Neural cell (in vitro differentiated cells): ENCODE measurements around the gene RIPK1.

Experiments
- CTCF ChIP-seq: fragments of 450-650 bp; IDR thresholded peaks from 2 replicates; pipeline ENCODE4 v1.5.1; 2014; ENCODE audit warnings: antibody characterized with exemption, mild to moderate bottlenecking, moderate library complexity; ENCODE audit not compliant: poor library complexity, severe bottlenecking
- EP300 ChIP-seq: fragments of 450-650 bp; conservative IDR thresholded peaks from 2 replicates; pipeline ENCODE4 v1.6.1; 2014; ENCODE audit warnings: antibody characterized with exemption, mild to moderate bottlenecking, moderate library complexity; ENCODE audit not compliant: poor library complexity, severe bottlenecking
- MXI1 ChIP-seq: fragments of 450-650 bp; conservative IDR thresholded peaks from 2 replicates; pipeline ENCODE4 v1.6.1; 2014; ENCODE audit warnings: antibody characterized with exemption, mild to moderate bottlenecking; ENCODE audit not compliant: poor library complexity, severe bottlenecking
- POLR2AphosphoS5 ChIP-seq: IDR thresholded peaks from 2 replicates; pipeline ENCODE4 v1.6.1; 2012
- RAD21 ChIP-seq: fragments of 450-650 bp; conservative IDR thresholded peaks from 2 replicates; pipeline ENCODE4 v1.6.1; 2014; ENCODE audit warnings: antibody characterized with exemption, mild to moderate bottlenecking, moderate library complexity
- SMC3 ChIP-seq: fragments of 450-650 bp; conservative IDR thresholded peaks from 2 replicates; pipeline ENCODE4 v1.6.1; 2014; ENCODE audit warnings: antibody characterized with exemption, mild to moderate bottlenecking, moderate library complexity; ENCODE audit not compliant: poor library complexity
- TAF1 ChIP-seq: IDR thresholded peaks from 2 replicates; pipeline ENCODE4 v1.6.1; 2012; ENCODE audit warnings: low read depth
- TF ChIP-seq, protein P1 (sequence below): IDR thresholded peaks from 2 replicates; pipeline ENCODE4 v1.6.1; 2012; ENCODE audit warnings: borderline replicate concordance

- TF ChIP-seq CTCF (no peak), TAF1 (no peak), POLR2AphosphoS5 (no peak), RAD21 (no peak), SMC3 (no peak), EP300 (no peak), MXI1 (no peak)
- TF ChIP-seq, protein P1, sequence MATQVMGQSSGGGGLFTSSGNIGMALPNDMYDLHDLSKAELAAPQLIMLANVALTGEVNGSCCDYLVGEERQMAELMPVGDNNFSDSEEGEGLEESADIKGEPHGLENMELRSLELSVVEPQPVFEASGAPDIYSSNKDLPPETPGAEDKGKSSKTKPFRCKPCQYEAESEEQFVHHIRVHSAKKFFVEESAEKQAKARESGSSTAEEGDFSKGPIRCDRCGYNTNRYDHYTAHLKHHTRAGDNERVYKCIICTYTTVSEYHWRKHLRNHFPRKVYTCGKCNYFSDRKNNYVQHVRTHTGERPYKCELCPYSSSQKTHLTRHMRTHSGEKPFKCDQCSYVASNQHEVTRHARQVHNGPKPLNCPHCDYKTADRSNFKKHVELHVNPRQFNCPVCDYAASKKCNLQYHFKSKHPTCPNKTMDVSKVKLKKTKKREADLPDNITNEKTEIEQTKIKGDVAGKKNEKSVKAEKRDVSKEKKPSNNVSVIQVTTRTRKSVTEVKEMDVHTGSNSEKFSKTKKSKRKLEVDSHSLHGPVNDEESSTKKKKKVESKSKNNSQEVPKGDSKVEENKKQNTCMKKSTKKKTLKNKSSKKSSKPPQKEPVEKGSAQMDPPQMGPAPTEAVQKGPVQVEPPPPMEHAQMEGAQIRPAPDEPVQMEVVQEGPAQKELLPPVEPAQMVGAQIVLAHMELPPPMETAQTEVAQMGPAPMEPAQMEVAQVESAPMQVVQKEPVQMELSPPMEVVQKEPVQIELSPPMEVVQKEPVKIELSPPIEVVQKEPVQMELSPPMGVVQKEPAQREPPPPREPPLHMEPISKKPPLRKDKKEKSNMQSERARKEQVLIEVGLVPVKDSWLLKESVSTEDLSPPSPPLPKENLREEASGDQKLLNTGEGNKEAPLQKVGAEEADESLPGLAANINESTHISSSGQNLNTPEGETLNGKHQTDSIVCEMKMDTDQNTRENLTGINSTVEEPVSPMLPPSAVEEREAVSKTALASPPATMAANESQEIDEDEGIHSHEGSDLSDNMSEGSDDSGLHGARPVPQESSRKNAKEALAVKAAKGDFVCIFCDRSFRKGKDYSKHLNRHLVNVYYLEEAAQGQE: no peak
Observed at GRCh38 chr6:3088446-3088845, 20.2 kb downstream of the RIPK1 start.
